Endothelial cell (in vitro differentiated cells): ENCODE results near the gene CLDN4. TPM values are rescaled to one million over a fixed set of nuclear protein-coding genes. Genes with fewer than 3 reads are reported as not detected.
A peak's percentile ranks its signal among the peaks of the same experiment; 100 is the strongest.

Experiments
- DNase-seq: peaks from one replicate; pipeline ENCODE4 v3.0.0; 2021; ENCODE audit warnings: low spot score
- H3K27ac Mint-ChIP-seq: one replicate; pipeline ENCODE4 v1.8.0; 2021; ENCODE audit warnings: mixed read lengths, inconsistent platforms; ENCODE audit not compliant: unreplicated experiment
- H3K27me3 Mint-ChIP-seq: one replicate; pipeline ENCODE4 v1.8.0; 2021; ENCODE audit warnings: mild to moderate bottlenecking, moderate library complexity, mixed read lengths, inconsistent platforms; ENCODE audit not compliant: unreplicated experiment
- H3K36me3 Mint-ChIP-seq: one replicate; pipeline ENCODE4 v1.8.0; 2021; ENCODE audit warnings: mild to moderate bottlenecking, low read depth, mixed read lengths, inconsistent platforms; ENCODE audit not compliant: unreplicated experiment
- H3K4me1 Mint-ChIP-seq: one replicate; pipeline ENCODE4 v1.8.0; 2021; ENCODE audit warnings: mild to moderate bottlenecking, mixed read lengths, inconsistent platforms; ENCODE audit not compliant: unreplicated experiment
- H3K4me3 Mint-ChIP-seq: one replicate; pipeline ENCODE4 v1.8.0; 2021; ENCODE audit warnings: mild to moderate bottlenecking, mixed read lengths, inconsistent platforms; ENCODE audit not compliant: unreplicated experiment
- H3K9me3 Mint-ChIP-seq: one replicate; pipeline ENCODE4 v1.8.0; 2021; ENCODE audit warnings: mixed read lengths, inconsistent platforms; ENCODE audit not compliant: unreplicated experiment
- total RNA-seq: library from RNA; stranded (reverse); fragmentation: NEBNext Ultra II Directional; extraction: Animal tissue kit (Norgen Biotek cat#: 25700); gene quantifications from one replicate; pipeline ENCODE4 v1.2.1, GENCODE V29; 2021; ENCODE audit not compliant: unreplicated experiment
- TF ChIP-seq, protein P1 (sequence below): fragments of 200-600 bp; sonication (generic); IDR thresholded peaks from one replicate; pipeline ENCODE4 v1.5.0; 2021; ENCODE audit warnings: antibody characterized with exemption; ENCODE audit not compliant: unreplicated experiment

CLDN4 gene
- total RNA-seq, 1 donor from 2014 or later = 1.6 TPM

DNA sequence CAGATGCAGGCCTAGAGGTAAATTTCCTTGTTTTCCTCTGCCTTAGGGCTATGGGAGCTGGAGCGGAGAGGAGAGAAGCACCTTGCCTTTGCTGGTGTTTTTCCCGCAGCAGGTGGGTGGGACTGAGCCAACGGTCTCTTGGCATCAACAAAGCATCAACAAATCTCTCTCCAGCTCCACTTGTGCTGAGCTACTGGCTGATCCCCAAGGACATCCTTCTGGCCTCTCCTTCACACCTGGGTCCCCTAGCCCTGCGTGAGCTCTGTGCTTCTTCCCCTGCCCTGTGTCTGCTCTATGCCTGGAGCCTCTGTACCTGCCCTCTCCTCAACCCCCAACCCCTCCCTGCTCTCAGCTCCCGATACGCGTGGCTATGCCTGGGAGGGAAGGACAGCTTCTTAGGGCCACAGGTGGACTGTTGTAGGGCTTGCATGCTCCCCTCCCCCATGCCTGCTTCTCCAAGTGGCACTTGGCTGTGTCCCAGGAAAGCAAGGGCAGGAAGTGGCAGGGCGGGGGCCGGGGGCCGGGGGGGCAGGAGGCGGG is 3.2 kb upstream of the CLDN4 start:
- TF ChIP-seq, protein P1, sequence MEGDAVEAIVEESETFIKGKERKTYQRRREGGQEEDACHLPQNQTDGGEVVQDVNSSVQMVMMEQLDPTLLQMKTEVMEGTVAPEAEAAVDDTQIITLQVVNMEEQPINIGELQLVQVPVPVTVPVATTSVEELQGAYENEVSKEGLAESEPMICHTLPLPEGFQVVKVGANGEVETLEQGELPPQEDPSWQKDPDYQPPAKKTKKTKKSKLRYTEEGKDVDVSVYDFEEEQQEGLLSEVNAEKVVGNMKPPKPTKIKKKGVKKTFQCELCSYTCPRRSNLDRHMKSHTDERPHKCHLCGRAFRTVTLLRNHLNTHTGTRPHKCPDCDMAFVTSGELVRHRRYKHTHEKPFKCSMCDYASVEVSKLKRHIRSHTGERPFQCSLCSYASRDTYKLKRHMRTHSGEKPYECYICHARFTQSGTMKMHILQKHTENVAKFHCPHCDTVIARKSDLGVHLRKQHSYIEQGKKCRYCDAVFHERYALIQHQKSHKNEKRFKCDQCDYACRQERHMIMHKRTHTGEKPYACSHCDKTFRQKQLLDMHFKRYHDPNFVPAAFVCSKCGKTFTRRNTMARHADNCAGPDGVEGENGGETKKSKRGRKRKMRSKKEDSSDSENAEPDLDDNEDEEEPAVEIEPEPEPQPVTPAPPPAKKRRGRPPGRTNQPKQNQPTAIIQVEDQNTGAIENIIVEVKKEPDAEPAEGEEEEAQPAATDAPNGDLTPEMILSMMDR = no peak
- Mint-ChIP-seq H3K27ac (no peak overlapping the region), H3K36me3 (no peaks in the 10 kb centered on the region), H3K27me3 (peaks cover 16% of the 10 kb centered on the region), H3K4me3 (no peak overlapping the region), H3K4me1 (peaks cover 26% of the 10 kb centered on the region), H3K9me3 (no peaks in the 10 kb centered on the region)
- DNase-seq = no peak

DNA sequence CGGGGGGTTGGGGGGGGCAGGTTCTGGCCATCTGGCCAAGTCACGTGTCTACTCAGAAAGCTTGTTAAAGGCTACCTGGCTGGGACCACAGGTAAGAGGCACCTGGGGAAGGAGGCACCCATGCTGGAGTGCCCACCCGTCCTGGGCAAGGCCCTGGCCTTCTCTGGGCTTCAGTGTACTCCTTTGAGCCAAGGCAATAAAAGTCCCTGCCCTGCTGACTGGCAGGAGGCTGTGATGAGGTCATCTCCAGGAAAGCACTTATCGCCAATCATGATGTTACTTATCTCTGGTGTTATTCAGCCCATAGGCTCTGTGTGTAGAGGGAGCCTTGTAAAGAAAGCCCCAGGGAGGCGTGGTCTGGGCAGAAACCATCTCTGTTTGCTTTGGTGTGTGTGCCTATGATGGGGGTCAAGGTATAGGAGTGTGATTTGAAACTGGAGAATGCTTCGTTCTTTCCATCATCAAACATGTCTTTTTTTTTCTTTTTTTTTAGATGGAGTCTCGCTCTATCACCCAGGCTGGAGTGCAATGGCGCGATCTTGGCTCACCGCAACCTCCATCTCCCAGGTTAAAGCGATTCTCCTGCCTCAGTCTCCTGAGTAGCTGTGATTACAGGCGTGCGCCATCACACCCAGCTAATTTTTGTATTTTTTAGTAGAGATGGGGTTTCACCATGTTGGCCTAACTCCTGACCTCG is 2.5 kb upstream of the CLDN4 start:
- Mint-ChIP-seq H3K4me3 (peak overlapping the region; percentile 23), H3K36me3 (no peaks in the 10 kb centered on the region), H3K9me3 (no peaks in the 10 kb centered on the region), H3K27ac (no peak overlapping the region), H3K27me3 (peaks cover 14% of the 10 kb centered on the region), H3K4me1 (peaks cover 22% of the 10 kb centered on the region)
- TF ChIP-seq, protein P1 = no peak
- DNase-seq = no peak

DNA sequence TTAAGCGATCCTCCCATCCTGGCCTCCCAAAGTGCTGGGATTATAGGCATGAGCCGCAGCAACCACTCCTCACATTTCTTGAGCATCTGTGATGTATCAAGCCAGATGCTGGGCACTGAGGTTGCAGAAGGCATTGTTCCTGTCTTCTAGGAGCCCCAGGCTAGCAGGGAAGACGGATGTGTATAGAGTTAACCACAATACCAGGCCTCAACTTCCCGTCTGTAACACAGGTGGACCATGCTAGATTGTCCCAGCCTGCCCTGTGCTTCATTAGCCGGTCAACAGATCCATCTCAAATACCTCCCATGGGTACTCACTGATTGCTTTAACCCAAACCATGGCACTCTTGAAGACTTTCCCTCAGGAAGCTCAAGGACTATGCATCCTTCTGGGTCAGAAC is 1.8 kb upstream of the CLDN4 start:
- Mint-ChIP-seq H3K27me3 (peaks cover 14% of the 10 kb centered on the region), H3K4me1 (peaks cover 22% of the 10 kb centered on the region), H3K9me3 (no peaks in the 10 kb centered on the region), H3K27ac (no peak overlapping the region), H3K36me3 (no peaks in the 10 kb centered on the region), H3K4me3 (no peak overlapping the region)
- TF ChIP-seq, protein P1 = no peak
- DNase-seq = no peak

DNA sequence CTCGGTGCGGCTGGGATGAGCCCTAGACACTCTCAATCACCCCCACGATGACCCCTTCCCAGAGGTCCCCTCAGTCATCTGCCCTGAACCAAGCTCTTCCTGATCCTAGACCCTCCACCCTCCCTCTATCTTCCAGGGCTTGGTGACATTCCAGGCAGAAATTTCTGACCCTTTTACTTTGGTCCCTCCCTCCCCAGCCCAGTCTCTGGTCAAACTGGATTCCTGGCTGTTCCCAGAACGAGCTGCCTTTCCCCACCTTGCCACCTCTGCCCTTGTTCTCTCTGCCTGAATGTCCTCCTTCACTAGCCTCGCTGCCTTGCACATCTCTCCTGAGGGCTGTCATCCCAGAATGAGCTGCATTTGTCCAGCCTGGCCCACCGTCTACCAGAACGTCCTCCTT is 1.3 kb upstream of the CLDN4 start:
- DNase-seq = no peak

More for the DNA sequence above, 1.3 kb upstream of the CLDN4 start:
- H3K9me3 Mint-ChIP-seq = no peaks in the 10 kb centered on the region
- no peaks in the 10 kb centered on the region for H3K36me3 Mint-ChIP-seq
- no peak overlapping the region for H3K27ac Mint-ChIP-seq
- H3K27me3 Mint-ChIP-seq = peaks cover 14% of the 10 kb centered on the region
- H3K4me3 Mint-ChIP-seq = no peak overlapping the region
- TF ChIP-seq, protein P1 = no peak
- peaks cover 22% of the 10 kb centered on the region for H3K4me1 Mint-ChIP-seq
